ENCODE results near the gene ARFGEF3. TPM values are rescaled to one million over a fixed set of nuclear protein-coding genes. Genes with fewer than 3 reads are reported as not detected.

ARFGEF3 gene
- total RNA-seq, 2 donors from 2014 or later = 1.7 to 3.7 TPM

GRCh38 chr6:138387577-138388368, 226.0 kb downstream of the ARFGEF3 start:
- TF ChIP-seq CTCF (IDR thresholded peaks at IDR 0.05) = no peak
- DNase-seq (ENCODE audit: low spot score) = no peak
- Histone ChIP-seq H3K4me1 (no peaks in the 10 kb centered on the region), H3K36me3 (no peaks in the 10 kb centered on the region), H3K27ac (no peak overlapping the region), H3K4me3 (no peak overlapping the region), H3K27me3 (no peaks in the 10 kb centered on the region), H3K9me3 (no peaks in the 10 kb centered on the region)

GRCh38 chr6:138389551-138389950, 227.8 kb downstream of the ARFGEF3 start:
- no peaks in the 10 kb centered on the region for H3K9me3 ChIP-seq
- no peak for TF ChIP-seq CTCF (IDR thresholded peaks at IDR 0.05)
- no peaks in the 10 kb centered on the region for H3K27me3 ChIP-seq
- H3K4me1 ChIP-seq = peaks cover 0 to 12% of the 10 kb centered on the region in 2 donors
- no peaks in the 10 kb centered on the region for H3K36me3 ChIP-seq
- H3K4me3 ChIP-seq = no peak overlapping the region
- no peak for DNase-seq (ENCODE audit: low spot score)
- H3K27ac ChIP-seq = no peak overlapping the region

Other genes starting within 250 kb of the ARFGEF3 start
- gene PERP, start 54.5 kb upstream of the ARFGEF3 start, total RNA-seq = 10 to 100 TPM; 46.3 to 57.8 TPM
- gene PBOV1, start 56.6 kb downstream of the ARFGEF3 start, total RNA-seq = not detected
- gene SMIM28, start 216.0 kb downstream of the ARFGEF3 start, total RNA-seq = not detected
- gene HEBP2, start 242.3 kb downstream of the ARFGEF3 start, total RNA-seq = 10 to 100 TPM; 41.0 to 49.2 TPM

Measured in right atrium auricular region (tissue), 2 donors.